ENCODE data around the gene SUCO. TPM values are rescaled to one million over a fixed set of nuclear protein-coding genes. Genes with fewer than 3 reads are reported as not detected.

The SUCO gene
- total RNA-seq, 2 donors from 2014 or later, result 62.2 TPM

DNA sequence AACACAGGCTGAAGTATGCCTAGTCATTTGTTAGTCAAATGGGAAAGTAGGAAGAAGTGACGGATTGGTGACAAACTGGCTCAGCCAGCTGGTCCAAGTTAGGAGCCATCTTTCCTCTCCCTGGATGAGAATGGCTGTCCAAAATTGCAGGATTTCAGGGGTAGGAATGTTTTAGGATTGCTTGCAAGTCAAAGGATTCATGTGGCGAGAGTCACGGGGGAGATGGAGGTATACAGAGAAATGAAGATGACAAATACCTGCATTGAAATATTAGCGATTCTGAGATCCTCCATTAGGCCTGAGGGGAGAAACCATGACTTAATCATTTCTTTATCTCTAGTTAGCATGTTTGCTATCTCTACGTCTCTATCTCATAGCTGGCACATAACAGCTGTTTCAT lies 47.3 kb upstream of the SUCO start:
- no peak overlapping the region for H3K9ac ChIP-seq (ENCODE audit: extremely low read depth, low read length, poor library complexity, severe bottlenecking)
- Mint-ChIP-seq H3K4me1 (peaks cover 12% of the 10 kb centered on the region), H3K4me3 (no peak overlapping the region), H3K9me3 (no peaks in the 10 kb centered on the region), H3K27ac (no peak overlapping the region), H3K36me3 (ENCODE audit: low read depth) (no peaks in the 10 kb centered on the region), H3K27me3 (ENCODE audit: insufficient read depth) (peaks cover 2% of the 10 kb centered on the region)
- no peaks in the 10 kb centered on the region for H3K4me1 ChIP-seq (ENCODE audit: control insufficient read depth, insufficient read depth, low read length)
- 82 to 87% methylated on average over 4 to 5 of the region's 5 CpGs for WGBS, 2 experiments (ENCODE audit: insufficient coverage in 1 of 2, insufficient read length in 1 of 2)
- H3K9me3 ChIP-seq (ENCODE audit: control insufficient read depth, low read length), result no peaks in the 10 kb centered on the region
- no peaks in the 10 kb centered on the region for H3K27me3 ChIP-seq (ENCODE audit: control insufficient read depth, insufficient read depth, low read length, poor library complexity, severe bottlenecking)
- TF ChIP-seq, protein P1, sequence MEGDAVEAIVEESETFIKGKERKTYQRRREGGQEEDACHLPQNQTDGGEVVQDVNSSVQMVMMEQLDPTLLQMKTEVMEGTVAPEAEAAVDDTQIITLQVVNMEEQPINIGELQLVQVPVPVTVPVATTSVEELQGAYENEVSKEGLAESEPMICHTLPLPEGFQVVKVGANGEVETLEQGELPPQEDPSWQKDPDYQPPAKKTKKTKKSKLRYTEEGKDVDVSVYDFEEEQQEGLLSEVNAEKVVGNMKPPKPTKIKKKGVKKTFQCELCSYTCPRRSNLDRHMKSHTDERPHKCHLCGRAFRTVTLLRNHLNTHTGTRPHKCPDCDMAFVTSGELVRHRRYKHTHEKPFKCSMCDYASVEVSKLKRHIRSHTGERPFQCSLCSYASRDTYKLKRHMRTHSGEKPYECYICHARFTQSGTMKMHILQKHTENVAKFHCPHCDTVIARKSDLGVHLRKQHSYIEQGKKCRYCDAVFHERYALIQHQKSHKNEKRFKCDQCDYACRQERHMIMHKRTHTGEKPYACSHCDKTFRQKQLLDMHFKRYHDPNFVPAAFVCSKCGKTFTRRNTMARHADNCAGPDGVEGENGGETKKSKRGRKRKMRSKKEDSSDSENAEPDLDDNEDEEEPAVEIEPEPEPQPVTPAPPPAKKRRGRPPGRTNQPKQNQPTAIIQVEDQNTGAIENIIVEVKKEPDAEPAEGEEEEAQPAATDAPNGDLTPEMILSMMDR (conservative IDR thresholded peaks at IDR 0.05), result no peak
- no peak overlapping the region for H3K4me3 ChIP-seq (ENCODE audit: low read length)
- H3K27ac ChIP-seq (ENCODE audit: low read depth, low read length), result no peak overlapping the region
- no peak for DNase-seq
- H3K36me3 ChIP-seq (ENCODE audit: control insufficient read depth, insufficient read depth, low read length), result no peaks in the 10 kb centered on the region

DNA sequence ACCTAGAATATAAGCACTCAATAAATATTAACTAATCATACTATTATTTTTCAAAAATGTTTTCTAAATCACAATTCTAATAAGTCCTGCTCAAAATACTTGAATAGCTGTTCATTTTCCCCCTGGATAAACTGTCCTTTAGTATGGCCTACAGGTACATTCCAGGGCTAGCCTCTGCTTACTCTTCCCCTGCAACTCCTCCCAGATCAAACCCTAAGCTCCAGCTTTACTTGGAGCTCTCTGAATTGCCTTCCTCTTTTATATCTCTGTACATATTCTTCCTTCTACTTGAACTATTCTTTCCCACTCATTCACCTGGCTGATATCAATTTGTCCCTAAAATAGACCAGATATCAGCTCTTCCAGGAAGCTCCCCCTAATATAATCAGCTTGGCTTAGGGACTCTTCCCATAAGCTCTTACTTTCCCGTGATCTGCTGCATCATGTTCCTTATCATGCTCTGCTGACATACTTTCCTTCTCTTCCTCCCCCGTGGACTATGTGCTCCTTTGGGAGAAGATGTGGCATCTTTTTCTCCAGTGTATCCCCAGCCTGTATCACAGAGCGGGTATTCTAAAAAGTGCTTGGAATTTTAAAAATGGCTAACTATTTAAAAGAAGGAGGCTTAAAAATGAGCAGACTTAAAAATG lies 46.0 kb upstream of the SUCO start:
- no peak overlapping the region for H3K4me3 Mint-ChIP-seq
- H3K27me3 Mint-ChIP-seq (ENCODE audit: insufficient read depth), result peaks cover 2% of the 10 kb centered on the region
- Histone ChIP-seq H3K9ac (ENCODE audit: extremely low read depth, low read length, poor library complexity, severe bottlenecking) (no peak overlapping the region), H3K4me1 (ENCODE audit: control insufficient read depth, insufficient read depth, low read length) (no peaks in the 10 kb centered on the region), H3K4me3 (ENCODE audit: low read length) (no peak overlapping the region), H3K9me3 (ENCODE audit: control insufficient read depth, low read length) (no peaks in the 10 kb centered on the region), H3K27ac (ENCODE audit: low read depth, low read length) (no peak overlapping the region), H3K36me3 (ENCODE audit: control insufficient read depth, insufficient read depth, low read length) (no peaks in the 10 kb centered on the region), H3K27me3 (ENCODE audit: control insufficient read depth, insufficient read depth, low read length, poor library complexity, severe bottlenecking) (no peaks in the 10 kb centered on the region)
- no peak overlapping the region for H3K27ac Mint-ChIP-seq
- WGBS, 2 experiments (ENCODE audit: insufficient coverage in 1 of 2, insufficient read length in 1 of 2), result 83 to 92% methylated on average over 2 to 3 of the region's 3 CpGs
- peaks cover 12% of the 10 kb centered on the region for H3K4me1 Mint-ChIP-seq
- TF ChIP-seq, protein P1 (conservative IDR thresholded peaks at IDR 0.05), result no peak
- no peak for DNase-seq
- no peaks in the 10 kb centered on the region for H3K9me3 Mint-ChIP-seq
- H3K36me3 Mint-ChIP-seq (ENCODE audit: low read depth), result no peaks in the 10 kb centered on the region

DNA sequence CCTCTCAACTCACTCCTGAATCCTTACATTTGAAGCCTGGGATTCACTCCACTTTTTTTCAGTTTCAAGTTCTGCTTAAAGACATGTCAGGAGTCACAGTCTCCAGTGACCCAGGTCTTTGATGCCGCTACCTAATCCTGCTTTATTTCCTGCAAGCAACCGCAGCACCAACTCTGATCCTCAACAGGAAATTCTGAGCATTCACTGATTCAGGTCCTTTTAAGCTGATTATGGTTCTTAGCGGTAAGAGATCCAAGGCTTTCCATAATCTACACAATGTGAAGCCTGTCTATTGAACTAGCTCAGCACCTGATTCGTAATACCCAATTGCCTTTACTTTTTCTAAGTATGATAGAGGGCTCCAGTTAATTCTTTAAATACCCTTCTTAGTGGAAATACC lies 45.4 kb upstream of the SUCO start:
- H3K9me3 ChIP-seq (ENCODE audit: control insufficient read depth, low read length), result no peaks in the 10 kb centered on the region
- Mint-ChIP-seq H3K4me1 (peaks cover 9% of the 10 kb centered on the region), H3K27me3 (ENCODE audit: insufficient read depth) (peaks cover 4% of the 10 kb centered on the region), H3K4me3 (no peak overlapping the region), H3K36me3 (ENCODE audit: low read depth) (no peaks in the 10 kb centered on the region), H3K9me3 (no peaks in the 10 kb centered on the region), H3K27ac (no peak overlapping the region)
- H3K4me1 ChIP-seq (ENCODE audit: control insufficient read depth, insufficient read depth, low read length), result no peaks in the 10 kb centered on the region
- no peak overlapping the region for H3K4me3 ChIP-seq (ENCODE audit: low read length)
- no peak overlapping the region for H3K9ac ChIP-seq (ENCODE audit: extremely low read depth, low read length, poor library complexity, severe bottlenecking)
- H3K36me3 ChIP-seq (ENCODE audit: control insufficient read depth, insufficient read depth, low read length), result no peaks in the 10 kb centered on the region
- no peak for DNase-seq
- TF ChIP-seq, protein P1 (conservative IDR thresholded peaks at IDR 0.05), result no peak
- no peak overlapping the region for H3K27ac ChIP-seq (ENCODE audit: low read depth, low read length)
- no peaks in the 10 kb centered on the region for H3K27me3 ChIP-seq (ENCODE audit: control insufficient read depth, insufficient read depth, low read length, poor library complexity, severe bottlenecking)
- WGBS, 2 experiments (ENCODE audit: insufficient coverage in 1 of 2, insufficient read length in 1 of 2), result 85 to 87% methylated on average over 3 to 4 of the region's 4 CpGs

All from endodermal cell (in vitro differentiated cells).